Peyer's patch (tissue), 4 donors: ENCODE data around the gene STOML1. TPM values are rescaled to one million over a fixed set of nuclear protein-coding genes. Genes with fewer than 3 reads are reported as not detected.
"Not testable (repeated sequence)": the region's sequence is repeated elsewhere in the genome, so short reads cannot be mapped to it uniquely, and the experiment has no call there.

Experiments
- DNase-seq, 3 donors: peaks; one replicate each; pipeline ENCODE4 v3.0.0-alpha.2; 2017 to 2019
- H3K27ac ChIP-seq, 4 donors: fragments of 200-600 bp; sonication (generic); one replicate each; pipeline ENCODE4 v1.5.1; 2016 to 2019
- H3K27me3 ChIP-seq, 2 donors: fragments of 200-600 bp; sonication (generic); one replicate each; pipeline ENCODE4 v1.5.1; 2019
- H3K36me3 ChIP-seq, 3 donors: fragments of 200-600 bp; sonication (generic); one replicate each; pipeline ENCODE4 v1.5.1; 2016 to 2019
- H3K4me1 ChIP-seq, 4 donors: fragments of 200-600 bp; sonication (generic); one replicate each; pipeline ENCODE4 v1.5.1; 2016 to 2019
- H3K4me3 ChIP-seq, 4 donors: fragments of 200-600 bp; sonication (generic); 1 replicate in 3 of 4; 2 replicates in 1 of 4; pipeline ENCODE4 v1.5.1; 2016 to 2019; ENCODE audit warnings: mild to moderate bottlenecking in 1 of 4
- H3K9me3 ChIP-seq, 4 donors: fragments of 200-600 bp; sonication (generic); one replicate each; pipeline ENCODE4 v1.5.1; 2016 to 2019; ENCODE audit warnings: mild to moderate bottlenecking in 1 of 4
- CTCF ChIP-seq, 6 experiments: fragments of 450-650 bp in 4 of 6; fragments of 200-600 bp in 2 of 6; sonication (generic) in 1 of 6; IDR thresholded peaks; one replicate each; pipeline ENCODE4 v1.5.1; 2017 to 2019; ENCODE audit warnings: antibody characterized with exemption in 6 of 6, mild to moderate bottlenecking in 3 of 6, moderate library complexity in 1 of 6
- POLR2A ChIP-seq, 2 donors: fragments of 450-650 bp; IDR thresholded peaks; one replicate each; pipeline ENCODE4 v1.5.1; 2017; ENCODE audit warnings: antibody characterized with exemption in 2 of 2, mild to moderate bottlenecking in 2 of 2, moderate library complexity in 2 of 2
- total RNA-seq, 4 donors: library from RNA; depleted of rRNA; stranded (reverse); fragments of >200 nt; gene quantifications; one replicate each; pipeline ENCODE4 v1.1.0, GENCODE V29; 2016

Gene STOML1
- total RNA-seq, 4 donors from 2014 or later = 10.9 to 24.5 (median 13.5) TPM; not detected in 1

- H3K36me3 ChIP-seq = no peaks in the 10 kb centered on the region
- H3K27ac ChIP-seq = peak overlapping the region in 2 of 4 donors; percentile 8 to 23
- H3K4me1 ChIP-seq = peaks cover 0 to 29% (median 0%) of the 10 kb centered on the region in 4 donors
- DNase-seq = peak in 1 of 3 donors; percentile 69
- H3K9me3 ChIP-seq = no peaks in the 10 kb centered on the region
- H3K4me3 ChIP-seq = no peak overlapping the region
- H3K27me3 ChIP-seq = no peaks in the 10 kb centered on the region
- no peak for TF ChIP-seq POLR2A (IDR thresholded peaks at IDR 0.05)
- TF ChIP-seq CTCF (IDR thresholded peaks at IDR 0.05) = no peak
These were observed 51.8 kb downstream of the STOML1 start for GRCh38 chr15:73940061-73940981.

GRCh38 chr15:73939138-73939537, 53.0 kb downstream of the STOML1 start:
- peaks cover 0 to 25% (median 0%) of the 10 kb centered on the region in 4 donors for H3K4me1 ChIP-seq
- H3K36me3 ChIP-seq = no peaks in the 10 kb centered on the region
- H3K9me3 ChIP-seq = no peaks in the 10 kb centered on the region
- H3K27ac ChIP-seq = no peak overlapping the region
- no peak for DNase-seq
- H3K4me3 ChIP-seq = no peak overlapping the region
- no peaks in the 10 kb centered on the region for H3K27me3 ChIP-seq
- no peak for TF ChIP-seq POLR2A (IDR thresholded peaks at IDR 0.05)
- TF ChIP-seq CTCF (IDR thresholded peaks at IDR 0.05) = no peak

GRCh38 chr15:73938516-73938915, 53.6 kb downstream of the STOML1 start:
- not testable (repeated sequence) for H3K9me3 ChIP-seq, DNase-seq, H3K36me3 ChIP-seq, H3K27ac ChIP-seq, H3K4me3 ChIP-seq, H3K27me3 ChIP-seq
- peaks cover 0 to 25% (median 0%) of the 10 kb centered on the region in 4 donors for H3K4me1 ChIP-seq

- H3K27ac ChIP-seq = no peak overlapping the region
- TF ChIP-seq POLR2A (IDR thresholded peaks at IDR 0.05) (no peak), CTCF (IDR thresholded peaks at IDR 0.05) (no peak)
- DNase-seq = no peak
- H3K9me3 ChIP-seq = no peaks in the 10 kb centered on the region
- H3K36me3 ChIP-seq = no peaks in the 10 kb centered on the region
- no peak overlapping the region for H3K4me3 ChIP-seq
- H3K4me1 ChIP-seq = peaks cover 0 to 25% (median 0%) of the 10 kb centered on the region in 4 donors
- H3K27me3 ChIP-seq = no peaks in the 10 kb centered on the region
These were observed 54.4 kb downstream of the STOML1 start for GRCh38 chr15:73937726-73938125.

GRCh38 chr15:73937296-73937695, 54.8 kb downstream of the STOML1 start:
- peaks cover 0 to 25% (median 0%) of the 10 kb centered on the region in 4 donors for H3K4me1 ChIP-seq
- no peak overlapping the region for H3K27ac ChIP-seq
- no peaks in the 10 kb centered on the region for H3K27me3 ChIP-seq
- H3K36me3 ChIP-seq = no peaks in the 10 kb centered on the region
- no peak overlapping the region for H3K4me3 ChIP-seq
- no peaks in the 10 kb centered on the region for H3K9me3 ChIP-seq
- DNase-seq = no peak
- TF ChIP-seq CTCF (IDR thresholded peaks at IDR 0.05) (no peak), POLR2A (IDR thresholded peaks at IDR 0.05) (no peak)

- peak overlapping the region in 2 of 4 donors; percentile 5 to 9 for H3K27ac ChIP-seq
- TF ChIP-seq POLR2A (IDR thresholded peaks at IDR 0.05) (no peak), CTCF (IDR thresholded peaks at IDR 0.05) (no peak)
- peaks cover 0 to 22% (median 0%) of the 10 kb centered on the region in 4 donors for H3K4me1 ChIP-seq
- DNase-seq = peak in 1 of 3 donors; percentile 37
- H3K9me3 ChIP-seq = no peaks in the 10 kb centered on the region
- H3K36me3 ChIP-seq = no peaks in the 10 kb centered on the region
- H3K4me3 ChIP-seq = no peak overlapping the region
- no peaks in the 10 kb centered on the region for H3K27me3 ChIP-seq
These were observed 55.4 kb downstream of the STOML1 start for GRCh38 chr15:73936588-73937290.
